OCI-LY1 (cell line): Measurements from ENCODE around the gene PADI6.

ENCODE experiments used
- H2AFZ ChIP-seq: fragments of 200-600 bp; sonication (generic), shearing (Covaris generic); 2 replicates; pipeline ENCODE4 v1.6.0; 2014; ENCODE audit warnings: antibody characterized with exemption, mild to moderate bottlenecking, low read length
- H3F3A ChIP-seq: fragments of 200-600 bp; sonication (generic), shearing (Covaris generic); 2 replicates; pipeline ENCODE4 v1.6.0; 2014; ENCODE audit warnings: mild to moderate bottlenecking, antibody characterized with exemption, low read length, moderate library complexity; ENCODE audit not compliant: insufficient read depth
- H3K27ac ChIP-seq: fragments of 200-600 bp; sonication (generic); 2 replicates; pipeline ENCODE4 v1.5.1; 2014; ENCODE audit warnings: low read length, mixed run types, mild to moderate bottlenecking, low read depth; ENCODE audit not compliant: poor library complexity, severe bottlenecking
- H3K27me3 ChIP-seq: fragments of 200-600 bp; sonication (generic); 2 replicates; pipeline ENCODE4 v1.6.0; 2014; ENCODE audit warnings: antibody characterized with exemption, mild to moderate bottlenecking, low read length, moderate library complexity; ENCODE audit not compliant: insufficient read depth
- H3K36me3 ChIP-seq: fragments of 200-600 bp; sonication (generic); 2 replicates; pipeline ENCODE4 v1.6.1; 2014; ENCODE audit warnings: mild to moderate bottlenecking, antibody characterized with exemption, low read length, moderate library complexity, mixed read lengths; ENCODE audit not compliant: insufficient read depth
- H3K4me1 ChIP-seq: fragments of 200-600 bp; sonication (generic); 2 replicates; pipeline ENCODE4 v1.5.1; 2014; ENCODE audit warnings: mild to moderate bottlenecking, low read length, moderate library complexity; ENCODE audit not compliant: insufficient read depth, severe bottlenecking
- H3K4me2 ChIP-seq: fragments of 200-600 bp; sonication (generic), shearing (Covaris generic); 2 replicates; pipeline ENCODE4 v1.6.1; 2014; ENCODE audit warnings: low read length
- H3K4me3 ChIP-seq: fragments of 200-600 bp; sonication (generic); 2 replicates; pipeline ENCODE4 v1.5.1; 2014; ENCODE audit warnings: low read length, low read depth, mild to moderate bottlenecking, mixed read lengths; ENCODE audit not compliant: poor library complexity, severe bottlenecking
- H3K79me2 ChIP-seq: fragments of 200-600 bp; shearing (Covaris generic); 2 replicates; pipeline ENCODE4 v1.6.1; 2016; ENCODE audit warnings: mixed run types, low read length, mixed read lengths; ENCODE audit not compliant: insufficient read depth
- H3K9ac ChIP-seq: fragments of 200-600 bp; sonication (generic), shearing (Covaris generic); 2 replicates; pipeline ENCODE4 v1.6.1; 2014; ENCODE audit warnings: mild to moderate bottlenecking, low read length, mixed read lengths
- H3K9me2 ChIP-seq: fragments of 200-600 bp; sonication (generic), shearing (Covaris generic); 2 replicates; pipeline ENCODE4 v1.6.1; 2014; ENCODE audit warnings: low read depth, mild to moderate bottlenecking, low read length, mixed read lengths
- H3K9me3 ChIP-seq: fragments of 200-600 bp; shearing (Covaris generic); 2 replicates; pipeline ENCODE4 v1.6.1; 2014; ENCODE audit warnings: low read length, mixed read lengths
- H4K20me1 ChIP-seq: fragments of 200-600 bp; sonication (generic), shearing (Covaris generic); 2 replicates; pipeline ENCODE4 v1.6.0; 2016; ENCODE audit warnings: mild to moderate bottlenecking, low read length; ENCODE audit not compliant: insufficient read depth
- EZH2 ChIP-seq: fragments of 200-600 bp; sonication (generic), shearing (Covaris generic); IDR thresholded peaks from 2 replicates; pipeline ENCODE4 v1.8.0; 2017; ENCODE audit warnings: borderline replicate concordance, mixed run types, mild to moderate bottlenecking, antibody characterized with exemption, low read length, moderate library complexity, mixed read lengths
- TF ChIP-seq, protein P1 (sequence below): fragments of 200-600 bp; sonication (generic), shearing (Covaris generic); IDR thresholded peaks from 2 replicates; pipeline ENCODE4 v1.5.1; 2017; ENCODE audit warnings: mild to moderate bottlenecking, antibody characterized with exemption, low read length, moderate library complexity, mixed read lengths

PADI6 gene

DNA sequence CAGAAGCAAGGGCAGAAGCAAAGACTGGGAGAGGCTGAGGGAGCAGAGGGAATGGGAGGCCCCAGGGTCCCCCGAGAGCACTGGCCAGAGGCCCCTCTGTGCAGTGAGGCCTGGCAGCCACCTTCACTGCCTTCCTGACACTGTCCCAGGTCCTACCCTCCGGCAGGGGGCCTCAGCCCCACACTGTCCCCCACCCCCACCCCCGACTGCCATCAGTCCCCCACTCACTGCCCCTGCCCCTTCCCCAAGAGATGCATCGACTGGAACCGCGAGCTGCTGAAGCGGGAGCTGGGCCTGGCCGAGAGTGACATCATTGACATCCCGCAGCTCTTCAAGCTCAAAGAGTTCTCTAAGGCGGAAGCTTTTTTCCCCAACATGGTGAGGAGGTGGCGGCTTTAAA, 13.0 kb upstream of the PADI6 start:
- H3K36me3 ChIP-seq = no peaks in the 10 kb centered on the region
- H3K79me2 ChIP-seq = no peaks in the 10 kb centered on the region
- no peak overlapping the region for H3K9ac ChIP-seq
- no peak overlapping the region for H2AFZ ChIP-seq
- no peak overlapping the region for H3K27ac ChIP-seq
- H3K4me3 ChIP-seq = no peak overlapping the region
- TF ChIP-seq, protein P1, sequence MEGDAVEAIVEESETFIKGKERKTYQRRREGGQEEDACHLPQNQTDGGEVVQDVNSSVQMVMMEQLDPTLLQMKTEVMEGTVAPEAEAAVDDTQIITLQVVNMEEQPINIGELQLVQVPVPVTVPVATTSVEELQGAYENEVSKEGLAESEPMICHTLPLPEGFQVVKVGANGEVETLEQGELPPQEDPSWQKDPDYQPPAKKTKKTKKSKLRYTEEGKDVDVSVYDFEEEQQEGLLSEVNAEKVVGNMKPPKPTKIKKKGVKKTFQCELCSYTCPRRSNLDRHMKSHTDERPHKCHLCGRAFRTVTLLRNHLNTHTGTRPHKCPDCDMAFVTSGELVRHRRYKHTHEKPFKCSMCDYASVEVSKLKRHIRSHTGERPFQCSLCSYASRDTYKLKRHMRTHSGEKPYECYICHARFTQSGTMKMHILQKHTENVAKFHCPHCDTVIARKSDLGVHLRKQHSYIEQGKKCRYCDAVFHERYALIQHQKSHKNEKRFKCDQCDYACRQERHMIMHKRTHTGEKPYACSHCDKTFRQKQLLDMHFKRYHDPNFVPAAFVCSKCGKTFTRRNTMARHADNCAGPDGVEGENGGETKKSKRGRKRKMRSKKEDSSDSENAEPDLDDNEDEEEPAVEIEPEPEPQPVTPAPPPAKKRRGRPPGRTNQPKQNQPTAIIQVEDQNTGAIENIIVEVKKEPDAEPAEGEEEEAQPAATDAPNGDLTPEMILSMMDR = no peak
- no peak for TF ChIP-seq EZH2
- H3K4me2 ChIP-seq = no peak overlapping the region
- no peaks in the 10 kb centered on the region for H3F3A ChIP-seq
- no peaks in the 10 kb centered on the region for H4K20me1 ChIP-seq
- peaks cover 3% of the 10 kb centered on the region for H3K27me3 ChIP-seq
- H3K4me1 ChIP-seq = no peaks in the 10 kb centered on the region
- H3K9me3 ChIP-seq = no peaks in the 10 kb centered on the region
- H3K9me2 ChIP-seq = no peaks in the 10 kb centered on the region

DNA sequence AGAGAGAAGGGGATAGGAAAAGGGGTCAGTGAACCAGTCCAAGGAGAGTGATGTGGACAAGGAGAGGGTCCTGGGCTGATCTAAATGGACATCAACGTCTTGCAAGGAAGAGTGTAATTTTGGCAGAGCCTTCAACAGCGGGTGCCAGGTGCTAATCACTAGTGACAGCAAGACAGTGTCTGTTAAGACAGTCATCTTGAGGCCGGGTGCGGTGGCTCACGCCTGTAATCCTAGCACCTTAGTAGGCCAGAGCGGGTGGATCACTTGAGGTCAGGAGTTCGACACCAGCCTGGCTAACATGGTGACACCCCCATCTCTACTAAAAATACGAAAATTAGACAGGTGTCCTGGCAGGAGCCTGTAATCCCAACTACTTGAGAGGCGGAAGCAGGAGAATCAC, 12.2 kb upstream of the PADI6 start:
- H3K4me2 ChIP-seq = no peak overlapping the region
- H3K27me3 ChIP-seq = peaks cover 9% of the 10 kb centered on the region
- H3K27ac ChIP-seq = no peak overlapping the region
- H3K4me1 ChIP-seq = no peaks in the 10 kb centered on the region
- no peaks in the 10 kb centered on the region; the same call in 1 of the 2 replicates for H3K36me3 ChIP-seq
- H2AFZ ChIP-seq = no peak overlapping the region
- H3K9ac ChIP-seq = no peak overlapping the region
- no peak for TF ChIP-seq EZH2
- TF ChIP-seq, protein P1 = no peak
- no peaks in the 10 kb centered on the region for H4K20me1 ChIP-seq
- H3K9me2 ChIP-seq = no peaks in the 10 kb centered on the region
- H3K4me3 ChIP-seq = no peak overlapping the region
- H3F3A ChIP-seq = no peaks in the 10 kb centered on the region
- H3K79me2 ChIP-seq = no peaks in the 10 kb centered on the region
- peaks cover 6% of the 10 kb centered on the region; the same call in 1 of the 2 replicates for H3K9me3 ChIP-seq

DNA sequence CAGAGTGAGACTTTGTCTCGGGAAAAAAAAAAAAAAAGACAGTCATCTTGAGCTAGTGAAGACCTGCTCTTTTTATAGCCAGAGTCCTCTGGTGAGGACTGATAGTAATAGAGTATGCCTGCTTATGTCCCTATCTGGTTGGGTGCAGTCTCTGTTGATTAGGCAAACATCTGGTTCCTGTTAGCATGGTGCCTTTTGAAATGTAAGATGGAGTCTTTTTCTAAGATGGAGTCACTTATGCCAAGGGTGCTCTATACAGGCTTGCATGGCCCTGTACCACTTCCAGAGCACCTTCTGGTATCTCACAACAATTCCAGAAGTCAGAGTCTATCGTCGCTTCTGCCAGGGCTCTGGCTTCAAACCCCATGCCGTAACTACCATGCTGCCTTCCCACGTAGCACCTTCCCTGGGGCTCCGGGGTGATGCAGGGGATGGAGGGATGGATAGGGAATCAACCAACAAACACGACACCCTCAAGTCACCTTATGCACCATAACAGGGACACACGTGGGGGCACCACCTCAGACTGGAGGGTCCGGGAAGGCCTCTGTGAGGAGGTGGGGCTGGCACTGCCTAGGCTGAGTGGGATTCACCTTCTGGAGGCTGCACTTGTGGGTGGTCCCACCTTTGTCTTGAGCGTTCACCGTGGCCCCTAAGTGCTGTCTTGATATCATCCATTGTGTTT, 11.6 kb upstream of the PADI6 start:
- no peaks in the 10 kb centered on the region for H3K79me2 ChIP-seq
- no peaks in the 10 kb centered on the region for H4K20me1 ChIP-seq
- no peak overlapping the region for H3K4me2 ChIP-seq
- peaks cover 7% of the 10 kb centered on the region; the same call in 1 of the 2 replicates for H3K9me3 ChIP-seq
- no peaks in the 10 kb centered on the region for H3K4me1 ChIP-seq
- peaks cover 10% of the 10 kb centered on the region for H3K27me3 ChIP-seq
- H3K4me3 ChIP-seq = no peak overlapping the region
- no peak overlapping the region for H3K9ac ChIP-seq
- no peaks in the 10 kb centered on the region; the same call in 1 of the 2 replicates for H3K36me3 ChIP-seq
- H3K27ac ChIP-seq = no peak overlapping the region
- TF ChIP-seq, protein P1 = no peak
- TF ChIP-seq EZH2 = no peak
- H2AFZ ChIP-seq = no peak overlapping the region
- no peaks in the 10 kb centered on the region for H3K9me2 ChIP-seq
- no peaks in the 10 kb centered on the region for H3F3A ChIP-seq
